HG03460 (cell line): ENCODE data around the gene TTLL4.

Source experiments
- ATAC-seq: cut with Tn5 transposase; IDR thresholded peaks from one replicate; pipeline ENCODE4 v1.9.1; 2021; ENCODE audit not compliant: unreplicated experiment

The TTLL4 gene

GRCh38 chr2:218780851-218781690, 70.4 kb downstream of the TTLL4 start:
- no peak for ATAC-seq

DNA sequence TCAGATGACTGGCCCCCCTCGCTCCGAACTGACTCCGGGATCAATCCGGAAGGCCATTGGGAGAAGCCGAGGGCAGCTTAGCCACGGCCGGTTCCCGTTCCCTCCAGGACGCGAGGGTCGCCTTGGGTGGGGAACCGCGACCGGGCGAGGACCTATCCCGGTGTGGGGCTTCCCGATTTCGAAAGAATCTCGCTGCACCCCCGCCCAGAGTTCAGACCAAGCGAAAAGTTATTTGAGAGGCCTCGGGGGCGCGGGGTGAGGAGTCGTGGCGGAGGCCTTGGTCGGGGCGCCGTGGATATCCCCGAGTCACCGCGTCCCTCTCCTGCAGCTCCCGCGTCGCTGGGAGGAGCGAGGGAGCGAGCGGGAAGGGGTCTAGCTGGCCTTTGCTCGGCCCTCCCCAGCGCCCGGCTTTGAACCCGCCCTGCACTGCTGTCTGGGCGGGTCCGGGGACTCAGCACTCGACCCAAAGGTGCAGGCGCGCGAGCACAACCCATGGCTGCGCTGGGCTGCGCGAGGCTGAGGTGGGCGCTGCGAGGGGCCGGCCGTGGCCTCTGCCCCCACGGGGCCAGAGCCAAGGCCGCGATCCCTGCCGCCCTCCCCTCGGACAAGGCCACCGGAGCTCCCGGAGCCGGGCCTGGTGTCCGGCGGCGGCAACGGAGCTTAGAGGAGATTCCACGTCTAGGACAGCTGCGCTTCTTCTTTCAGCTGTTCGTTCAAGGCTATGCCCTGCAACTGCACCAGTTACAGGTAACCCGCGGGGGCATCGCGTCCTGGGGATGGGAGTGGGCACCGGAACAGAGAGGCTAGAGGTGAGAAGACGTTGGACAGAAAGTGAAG, 71.3 kb downstream of the TTLL4 start, which contains the start of gene CYP27A1:
Gene CYP27A1, plus strand, starts transcription at position 457 of the 837 bp plus-strand sequence. Its CDS starts 36 bp downstream, at position 493.
- no peak for ATAC-seq

GRCh38 chr2:218782528-218782844, 71.9 kb downstream of the TTLL4 start:
- no peak for ATAC-seq

DNA sequence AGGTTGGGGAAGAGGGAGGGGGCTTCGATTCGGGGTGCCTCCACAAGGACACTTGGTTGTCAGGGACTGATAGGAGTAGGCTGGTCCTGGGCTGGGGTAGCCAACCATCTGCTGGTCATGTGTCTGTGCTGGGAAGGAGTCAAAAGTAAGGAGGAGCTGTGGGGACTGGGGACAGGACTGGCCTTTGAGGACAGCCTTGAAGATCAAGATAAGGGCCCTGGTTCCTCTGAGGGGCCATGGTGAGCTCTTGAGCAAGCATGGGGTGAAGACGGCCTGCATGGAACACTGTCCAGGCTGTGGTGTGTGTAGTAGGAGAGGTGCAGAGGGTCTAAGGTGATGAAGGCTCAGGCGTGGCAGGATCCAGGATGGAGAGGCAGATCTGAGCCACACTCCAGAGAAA, 73.1 kb downstream of the TTLL4 start:
- no peak for ATAC-seq

- ATAC-seq, result no peak
Measured at GRCh38 chr2:218785103-218785502, 74.5 kb downstream of the TTLL4 start.

GRCh38 chr2:218786133-218786532, 75.5 kb downstream of the TTLL4 start:
- ATAC-seq, result no peak

- ATAC-seq, result no peak
Measured at GRCh38 chr2:218788529-218789255, 78.1 kb downstream of the TTLL4 start.

DNA sequence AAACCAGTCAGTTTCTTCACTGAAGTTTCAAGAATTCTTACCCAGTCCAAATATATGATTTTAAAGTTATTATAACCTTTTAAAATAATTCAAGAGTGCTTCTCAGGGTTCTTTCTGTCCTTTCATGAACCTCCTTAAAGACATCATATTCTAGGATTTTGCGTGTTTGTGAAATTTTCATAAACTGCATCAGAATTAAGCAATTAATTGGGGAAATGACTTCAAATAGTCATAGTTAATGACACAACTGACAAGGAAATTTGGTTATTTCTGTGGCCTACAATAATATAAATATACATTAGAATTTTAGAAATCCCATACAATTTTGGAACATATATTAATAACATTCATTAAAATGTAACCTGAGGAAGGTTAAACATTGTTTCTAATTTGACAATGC, 81.8 kb downstream of the TTLL4 start:
- no peak for ATAC-seq

GRCh38 chr2:218796691-218797090, 86.1 kb downstream of the TTLL4 start:
- no peak for ATAC-seq

DNA sequence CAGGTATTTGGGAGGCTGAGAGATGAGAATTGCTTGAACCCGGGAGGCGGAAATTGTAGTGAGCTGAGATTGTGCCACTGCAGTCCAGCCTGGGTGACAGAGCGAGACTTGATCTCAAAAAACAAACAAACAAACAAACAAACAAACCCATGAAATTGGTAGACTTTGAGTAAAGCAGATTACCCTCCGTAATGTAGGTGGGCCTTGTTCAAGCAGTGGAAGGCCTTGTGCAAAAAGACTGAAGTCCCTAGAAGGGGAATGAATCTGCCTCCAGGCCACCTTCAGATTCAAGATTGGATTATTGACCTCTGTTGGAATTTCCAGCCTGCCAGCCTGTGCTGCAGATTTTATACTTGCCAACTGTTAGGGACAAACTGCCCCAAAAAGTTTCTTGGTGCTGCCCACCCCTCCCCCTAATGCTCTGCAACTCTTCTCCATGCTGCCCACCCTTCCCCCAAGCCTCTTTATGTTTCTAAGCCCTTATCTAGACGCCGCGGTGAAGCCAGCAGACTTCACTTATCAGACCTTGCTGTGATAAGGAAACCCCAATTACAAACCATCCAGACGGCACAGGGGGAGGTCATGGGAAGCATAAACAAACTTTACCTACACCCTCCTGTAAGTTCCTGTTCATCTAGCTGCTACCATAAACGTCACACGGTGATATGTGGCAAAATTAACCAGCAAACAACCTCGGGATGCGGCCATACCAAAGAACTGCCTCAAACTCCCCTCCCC, 88.3 kb downstream of the TTLL4 start:
- ATAC-seq, result no peak

DNA sequence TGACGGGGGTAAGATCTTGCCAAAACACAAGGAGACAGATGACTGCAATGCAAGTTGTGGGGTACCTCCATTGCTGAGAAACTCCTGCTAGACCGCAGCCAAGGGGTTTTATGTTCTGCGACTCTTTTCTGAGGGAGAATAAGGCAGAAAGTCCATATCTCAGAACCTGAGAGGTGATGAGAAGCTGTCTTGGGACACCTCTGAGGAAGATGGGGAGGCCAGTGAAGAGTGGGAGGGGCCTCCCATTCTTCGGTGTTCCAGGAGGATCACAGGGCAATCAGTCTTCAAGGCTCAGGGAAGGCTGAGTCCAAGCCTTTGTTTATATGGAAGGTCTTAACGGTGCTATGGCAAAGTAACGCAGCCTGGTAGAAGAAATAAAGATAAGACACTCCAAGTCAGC, 89.4 kb downstream of the TTLL4 start:
- ATAC-seq, result no peak

- ATAC-seq, result no peak
Measured at GRCh38 chr2:218802386-218802994, 91.9 kb downstream of the TTLL4 start.

GRCh38 chr2:218804817-218805216, 94.2 kb downstream of the TTLL4 start:
- ATAC-seq, result no peak
